ENCODE data around the gene ADK. TPM values are rescaled to one million over a fixed set of nuclear protein-coding genes. Genes with fewer than 3 reads are reported as not detected.
"Not testable (repeated sequence)": the region's sequence is repeated elsewhere in the genome, so short reads cannot be mapped to it uniquely, and the experiment has no call there.

ADK gene
- total and polyA plus RNA-seq, 2 of the 13 experiments (the other 11 are each of a cell fraction or from before 2014, with no cell fraction given) = 48.6 to 79.1 TPM

GRCh38 chr10:74146980-74147379 lies 4.0 kb upstream of the ADK start:
- H3K79me2 ChIP-seq (ENCODE audit: insufficient read depth, low read length) = peaks cover 47% of the 10 kb centered on the region
- CTCF ChIA-PET (ENCODE audit: low intra/inter-chr PET ratio, low total read pairs); H4K20me1 ChIP-seq (ENCODE audit: insufficient read depth, low read length); H3K27ac ChIP-seq (ENCODE audit: extremely low read length, insufficient read depth, low read length); H3K27me3 ChIP-seq (ENCODE audit: control insufficient read depth in 1 of 2, insufficient read depth in 2 of 2, low read length in 2 of 2); H3K36me3 ChIP-seq (replicated peaks in 1 of 2; ENCODE audit: control insufficient read depth in 1 of 2, insufficient read depth in 2 of 2, low read length in 2 of 2); H3K9me3 ChIP-seq (ENCODE audit: low read length); POLR2A ChIA-PET; ATAC-seq; FAIRE-seq; BruUV-seq (replicated peaks); H3K4me3 ChIP-seq (replicated peaks in 1 of 3; ENCODE audit: insufficient read depth in 1 of 3, low read depth in 2 of 3, low read length in 3 of 3); H3K4me2 ChIP-seq (ENCODE audit: low read depth, low read length); in situ Hi-C loops (cut with HindIII; ENCODE audit: extremely low pct_ligation_motif_present, low pct_unique_long_range_greater_than_20kb); intact Hi-C loops (cut with micrococcal nuclease; ENCODE audit: unreplicated experiment); H3K9ac ChIP-seq (ENCODE audit: insufficient read depth, low read depth, low read length); DNase-seq (ENCODE audit: low spot score); H2AFZ ChIP-seq (ENCODE audit: low read length): not testable (repeated sequence)
- 95% methylated on average over 10 of the region's 10 CpGs for whole genome bisulfite sequencing (ENCODE audit: low lambda C conversion rate)
- peaks cover 27% of the 10 kb centered on the region for H3K4me1 ChIP-seq (ENCODE audit: insufficient read depth, low read length)
- peak; percentile 58 for TF ChIP-seq ZNF770 (CRISPR knock-in tag; IDR thresholded peaks at IDR 0.05)

- H4K20me1 ChIP-seq (ENCODE audit: insufficient read depth, low read length) = no peaks in the 10 kb centered on the region
- H2AFZ ChIP-seq (ENCODE audit: low read length) = peak within 1 kb of the TSS; percentile 52
- peak within 1 kb of the TSS; percentile 95 for H3K4me2 ChIP-seq (ENCODE audit: low read depth, low read length)
- H3K36me3 ChIP-seq (replicated peaks in 1 of 2; ENCODE audit: control insufficient read depth in 1 of 2, insufficient read depth in 2 of 2, low read length in 2 of 2) = peaks cover 1 to 4% of the 10 kb centered on the region in 2 experiments; a peak in 1 of 5 replicates
- intact Hi-C loops (cut with micrococcal nuclease; ENCODE audit: unreplicated experiment) (loop anchor here (2.0 to 10.0 kb wide), 2 partner anchors 26 to 64 kb away; no protein-coding TSS in a partner anchor), in situ Hi-C loops (cut with HindIII; ENCODE audit: extremely low pct_ligation_motif_present, low pct_unique_long_range_greater_than_20kb) (no loop called here)
- peaks cover 63% of the 10 kb centered on the region for H3K79me2 ChIP-seq (ENCODE audit: insufficient read depth, low read length)
- ChIA-PET CTCF (ENCODE audit: low intra/inter-chr PET ratio, low total read pairs) (no interaction called here), POLR2A (interaction anchor here (0.6 to 3.0 kb wide), 7 partner anchors 11 to 1249 kb away, joined by 3 to 45 read pairs (median 4); no protein-coding TSS in a partner anchor)
- BruUV-seq (replicated peaks) = no TSS peak
- WGBS (ENCODE audit: low lambda C conversion rate) = 0% methylated on average over 19 of the region's 32 CpGs
- DNase-seq (ENCODE audit: low spot score) = no peak
- no peak for FAIRE-seq
- H3K9ac ChIP-seq (ENCODE audit: insufficient read depth, low read depth, low read length) = peak within 1 kb of the TSS; percentile 96
- H3K4me3 ChIP-seq (replicated peaks in 1 of 3; ENCODE audit: insufficient read depth in 1 of 3, low read depth in 2 of 3, low read length in 3 of 3) = peak within 1 kb of the TSS; percentile 80 to 96 (median 91)
- ATAC-seq = peak; percentile 78
- peaks cover 0 to 4% of the 10 kb centered on the region in 2 experiments; a peak in 1 of 5 replicates for H3K27me3 ChIP-seq (ENCODE audit: control insufficient read depth in 1 of 2, insufficient read depth in 2 of 2, low read length in 2 of 2)
- peaks cover 47% of the 10 kb centered on the region for H3K4me1 ChIP-seq (ENCODE audit: insufficient read depth, low read length)
- no peaks in the 10 kb centered on the region for H3K9me3 ChIP-seq (ENCODE audit: low read length)
- peak within 1 kb of the TSS; percentile 95 for H3K27ac ChIP-seq (ENCODE audit: extremely low read length, insufficient read depth, low read length)
- TF ChIP-seq SETDB1 (CRISPR knock-in tag; IDR thresholded peaks at IDR 0.05; ENCODE audit: borderline replicate concordance) (no peak), TERF1 (CRISPR knock-in tag; IDR thresholded peaks at IDR 0.05) (no peak), TFDP2 (CRISPR knock-in tag; IDR thresholded peaks at IDR 0.05) (peak; percentile 13; the same call in 1 of the 2 replicates), HMGXB3 (CRISPR knock-in tag; IDR thresholded peaks at IDR 0.05; ENCODE audit: borderline replicate concordance) (0 out of 2 replicates have a peak, but pooled peaks have one; percentile 15), POLR2AphosphoS2 (IDR thresholded peaks at IDR 0.05; ENCODE audit: low read depth, low read length) (no peak)
These were observed 624 bp upstream of the ADK start, which contains the start of gene AP3M1 for GRCh38 chr10:74150204-74150989. TSS of gene AP3M1 (minus strand) at chr10:74150828. CDS start at chr10:74138379, 12,449 bp downstream.
